HAP-1 (cell line): ENCODE data around the gene IGFBP3.
"Not testable (repeated sequence)": the region's sequence is repeated elsewhere in the genome, so short reads cannot be mapped to it uniquely, and the experiment has no call there.

Experiments used
- DNase-seq, 2 experiments: peaks; one replicate each; pipeline ENCODE4 v3.0.0-alpha.2; 2016 to 2020; ENCODE audit warnings: low spot score in 2 of 2
- H3K27me3 ChIP-seq: fragments of 250-450 bp; sonication (Bioruptor Pico); 2 replicates; pipeline ENCODE4 v1.5.1; 2020; ENCODE audit warnings: low read depth, mild to moderate bottlenecking, moderate library complexity
- H3K36me3 ChIP-seq: fragments of 250-450 bp; sonication (Bioruptor Pico); replicated peaks from 2 replicates; pipeline ENCODE4 v1.5.1; 2020; ENCODE audit warnings: mild to moderate bottlenecking
- H3K4me1 ChIP-seq: fragments of 250-450 bp; sonication (Bioruptor Pico); 2 replicates; pipeline ENCODE4 v1.5.1; 2020; ENCODE audit warnings: mild to moderate bottlenecking
- H3K4me3 ChIP-seq: fragments of 250-450 bp; sonication (Bioruptor Pico); 2 replicates; pipeline ENCODE4 v1.5.1; 2020; ENCODE audit warnings: mild to moderate bottlenecking, moderate library complexity
- H3K9me3 ChIP-seq: fragments of 250-450 bp; sonication (Bioruptor Pico); 2 replicates; pipeline ENCODE4 v1.5.1; 2020; ENCODE audit warnings: mild to moderate bottlenecking, moderate library complexity
- in situ Hi-C: fragments of 300-500 bp; cut with MboI; formaldehyde crosslinking; loops from 3 replicates; pipeline ENCODE4 v1.14.3; 2020; ENCODE audit warnings: low sequenced_read_pairs, inconsistent platforms, mixed read lengths

The IGFBP3 gene

GRCh38 chr7:45920502-45921380 lies at the start of gene IGFBP3:
IGFBP3 (minus strand) TSS chr7:45921272; CDS start chr7:45921140, 132 bp downstream.
- no peak for DNase-seq
- Histone ChIP-seq H3K27me3 (peaks cover 44% of the 10 kb centered on the region), H3K4me1 (no peaks in the 10 kb centered on the region), H3K36me3 (no peaks in the 10 kb centered on the region), H3K9me3 (no peaks in the 10 kb centered on the region), H3K4me3 (no peak within 1 kb of the TSS)
- in situ Hi-C loops, result loop anchor here (5.0 kb wide), 1 partner anchor 1167 kb away; no protein-coding TSS in a partner anchor

- Histone ChIP-seq H3K9me3 (no peaks in the 10 kb centered on the region), H3K27me3 (no peaks in the 10 kb centered on the region), H3K4me3 (no peak overlapping the region), H3K36me3 (no peaks in the 10 kb centered on the region), H3K4me1 (no peaks in the 10 kb centered on the region)
- in situ Hi-C loops, result no loop called here
- DNase-seq, result no peak
Observed at GRCh38 chr7:45970454-45970853, 49.4 kb upstream of the IGFBP3 start.

GRCh38 chr7:45969940-45970339 lies 48.9 kb upstream of the IGFBP3 start:
- Histone ChIP-seq H3K9me3 (no peaks in the 10 kb centered on the region), H3K36me3 (no peaks in the 10 kb centered on the region), H3K27me3 (no peaks in the 10 kb centered on the region), H3K4me1 (no peaks in the 10 kb centered on the region), H3K4me3 (no peak overlapping the region)
- in situ Hi-C loops, result no loop called here
- DNase-seq, result no peak

- in situ Hi-C loops, result no loop called here
- no peak for DNase-seq
- Histone ChIP-seq H3K4me1 (no peaks in the 10 kb centered on the region), H3K36me3 (no peaks in the 10 kb centered on the region), H3K27me3 (no peaks in the 10 kb centered on the region), H3K9me3 (no peaks in the 10 kb centered on the region), H3K4me3 (no peak overlapping the region)
Observed at GRCh38 chr7:45968856-45969541, 47.9 kb upstream of the IGFBP3 start.

GRCh38 chr7:45968312-45968711 lies 47.2 kb upstream of the IGFBP3 start:
- no peak overlapping the region for H3K4me3 ChIP-seq
- no peaks in the 10 kb centered on the region for H3K36me3 ChIP-seq
- no peak for DNase-seq
- no peaks in the 10 kb centered on the region for H3K27me3 ChIP-seq
- no peaks in the 10 kb centered on the region for H3K9me3 ChIP-seq
- H3K4me1 ChIP-seq, result no peaks in the 10 kb centered on the region
- in situ Hi-C loops, result no loop called here

GRCh38 chr7:45967591-45968157 lies 46.6 kb upstream of the IGFBP3 start:
- no peaks in the 10 kb centered on the region for H3K27me3 ChIP-seq
- no peaks in the 10 kb centered on the region for H3K9me3 ChIP-seq
- no peaks in the 10 kb centered on the region for H3K36me3 ChIP-seq
- no peaks in the 10 kb centered on the region for H3K4me1 ChIP-seq
- no peak for DNase-seq
- H3K4me3 ChIP-seq, result no peak overlapping the region
- in situ Hi-C loops, result no loop called here

GRCh38 chr7:45962861-45963260 lies 41.8 kb upstream of the IGFBP3 start:
- no peaks in the 10 kb centered on the region for H3K36me3 ChIP-seq
- H3K9me3 ChIP-seq, result no peaks in the 10 kb centered on the region
- no peaks in the 10 kb centered on the region for H3K4me1 ChIP-seq
- H3K4me3 ChIP-seq, result no peak overlapping the region
- DNase-seq, result no peak
- H3K27me3 ChIP-seq, result no peaks in the 10 kb centered on the region
- in situ Hi-C loops, result no loop called here

- Histone ChIP-seq H3K9me3 (no peaks in the 10 kb centered on the region), H3K27me3 (no peaks in the 10 kb centered on the region), H3K4me1 (no peaks in the 10 kb centered on the region), H3K36me3 (no peaks in the 10 kb centered on the region), H3K4me3 (no peak overlapping the region)
- DNase-seq, result no peak
- in situ Hi-C loops, result no loop called here
Observed at GRCh38 chr7:45957721-45958120, 36.6 kb upstream of the IGFBP3 start.

GRCh38 chr7:45955286-45955685 lies 34.2 kb upstream of the IGFBP3 start:
- H3K4me1 ChIP-seq, result no peaks in the 10 kb centered on the region
- H3K27me3 ChIP-seq, result no peaks in the 10 kb centered on the region
- DNase-seq, result no peak
- in situ Hi-C loops, result no loop called here
- no peaks in the 10 kb centered on the region for H3K9me3 ChIP-seq
- no peaks in the 10 kb centered on the region for H3K36me3 ChIP-seq
- H3K4me3 ChIP-seq, result no peak overlapping the region

- H3K9me3 ChIP-seq, H3K36me3 ChIP-seq, DNase-seq, H3K4me3 ChIP-seq, H3K27me3 ChIP-seq, in situ Hi-C loops, H3K4me1 ChIP-seq: not testable (repeated sequence)
Observed at GRCh38 chr7:45953055-45953454, 32.0 kb upstream of the IGFBP3 start.

GRCh38 chr7:45944058-45944457 lies 23.0 kb upstream of the IGFBP3 start:
- Histone ChIP-seq H3K9me3 (no peaks in the 10 kb centered on the region), H3K36me3 (no peaks in the 10 kb centered on the region), H3K4me3 (no peak overlapping the region), H3K4me1 (no peaks in the 10 kb centered on the region), H3K27me3 (no peaks in the 10 kb centered on the region)
- DNase-seq, result no peak
- in situ Hi-C loops, result no loop called here

- no peaks in the 10 kb centered on the region for H3K27me3 ChIP-seq
- DNase-seq, result no peak
- no peaks in the 10 kb centered on the region for H3K4me1 ChIP-seq
- in situ Hi-C loops, result no loop called here
- H3K36me3 ChIP-seq, result no peaks in the 10 kb centered on the region
- no peak overlapping the region for H3K4me3 ChIP-seq
- H3K9me3 ChIP-seq, result no peaks in the 10 kb centered on the region
Observed at GRCh38 chr7:45940939-45941338, 19.9 kb upstream of the IGFBP3 start.

- H3K9me3 ChIP-seq, H3K4me1 ChIP-seq, DNase-seq, in situ Hi-C loops, H3K36me3 ChIP-seq, H3K4me3 ChIP-seq, H3K27me3 ChIP-seq: not testable (repeated sequence)
Observed at GRCh38 chr7:45940237-45940781, 19.2 kb upstream of the IGFBP3 start.

- H3K9me3 ChIP-seq, result no peaks in the 10 kb centered on the region
- no peaks in the 10 kb centered on the region for H3K27me3 ChIP-seq
- no peak for DNase-seq
- in situ Hi-C loops, result no loop called here
- H3K36me3 ChIP-seq, result no peaks in the 10 kb centered on the region
- no peaks in the 10 kb centered on the region for H3K4me1 ChIP-seq
- no peak overlapping the region for H3K4me3 ChIP-seq
Observed at GRCh38 chr7:45939574-45939973, 18.5 kb upstream of the IGFBP3 start.
